ENCODE measurements around the gene CRABP2. TPM values are rescaled to one million over a fixed set of nuclear protein-coding genes. Genes with fewer than 3 reads are reported as not detected.

Gene CRABP2
- total RNA-seq, 1 donor from 2014 or later, result 606 TPM

- H3K9me3 Mint-ChIP-seq, result no peaks in the 10 kb centered on the region
- peak overlapping the region; percentile 92 for H3K27ac Mint-ChIP-seq (ENCODE audit: unreplicated experiment)
- peaks cover 3% of the 10 kb centered on the region for H3K36me3 Mint-ChIP-seq (ENCODE audit: low read depth)
- H3K4me1 Mint-ChIP-seq, result peaks cover 58% of the 10 kb centered on the region
- no peaks in the 10 kb centered on the region for H3K27me3 Mint-ChIP-seq (ENCODE audit: low read depth)
- DNase-seq (ENCODE audit: low read depth, low spot score), result peak; percentile 55
- TF ChIP-seq CTCF (conservative IDR thresholded peaks at IDR 0.05), result no peak
- H3K4me3 Mint-ChIP-seq, result peak overlapping the region; percentile 94
Measured at GRCh38 chr1:156750711-156751450, 45.5 kb upstream of the CRABP2 start.

DNA sequence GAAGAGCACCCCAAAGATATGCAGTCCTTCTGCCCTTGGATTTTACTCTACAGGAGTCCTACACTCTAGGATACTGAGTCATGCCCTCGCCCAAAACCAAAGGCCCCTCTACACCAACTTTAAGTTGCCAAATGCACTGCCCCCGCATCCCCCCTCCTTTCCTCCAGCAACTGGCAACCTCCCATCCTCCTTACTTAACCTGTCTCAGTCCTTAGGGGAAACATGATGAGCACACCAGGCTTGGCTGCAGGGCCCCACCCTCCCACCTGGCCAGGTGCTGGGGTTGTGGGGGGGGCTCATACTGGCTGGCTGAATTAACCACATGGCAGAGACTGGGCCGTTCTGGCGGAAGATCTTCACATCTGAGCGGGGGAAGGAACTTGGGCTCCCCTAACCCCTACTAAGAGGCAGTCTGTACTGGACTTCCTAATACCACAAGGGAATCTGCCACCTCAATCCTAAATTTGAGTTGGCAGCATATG lies 44.8 kb upstream of the CRABP2 start:
- Mint-ChIP-seq H3K27ac (ENCODE audit: unreplicated experiment) (peak overlapping the region; percentile 92), H3K9me3 (no peaks in the 10 kb centered on the region), H3K4me1 (peaks cover 64% of the 10 kb centered on the region), H3K27me3 (ENCODE audit: low read depth) (no peaks in the 10 kb centered on the region), H3K36me3 (ENCODE audit: low read depth) (peaks cover 8% of the 10 kb centered on the region), H3K4me3 (peak overlapping the region; percentile 94)
- TF ChIP-seq CTCF (conservative IDR thresholded peaks at IDR 0.05), result no peak
- DNase-seq (ENCODE audit: low read depth, low spot score), result no peak

DNA sequence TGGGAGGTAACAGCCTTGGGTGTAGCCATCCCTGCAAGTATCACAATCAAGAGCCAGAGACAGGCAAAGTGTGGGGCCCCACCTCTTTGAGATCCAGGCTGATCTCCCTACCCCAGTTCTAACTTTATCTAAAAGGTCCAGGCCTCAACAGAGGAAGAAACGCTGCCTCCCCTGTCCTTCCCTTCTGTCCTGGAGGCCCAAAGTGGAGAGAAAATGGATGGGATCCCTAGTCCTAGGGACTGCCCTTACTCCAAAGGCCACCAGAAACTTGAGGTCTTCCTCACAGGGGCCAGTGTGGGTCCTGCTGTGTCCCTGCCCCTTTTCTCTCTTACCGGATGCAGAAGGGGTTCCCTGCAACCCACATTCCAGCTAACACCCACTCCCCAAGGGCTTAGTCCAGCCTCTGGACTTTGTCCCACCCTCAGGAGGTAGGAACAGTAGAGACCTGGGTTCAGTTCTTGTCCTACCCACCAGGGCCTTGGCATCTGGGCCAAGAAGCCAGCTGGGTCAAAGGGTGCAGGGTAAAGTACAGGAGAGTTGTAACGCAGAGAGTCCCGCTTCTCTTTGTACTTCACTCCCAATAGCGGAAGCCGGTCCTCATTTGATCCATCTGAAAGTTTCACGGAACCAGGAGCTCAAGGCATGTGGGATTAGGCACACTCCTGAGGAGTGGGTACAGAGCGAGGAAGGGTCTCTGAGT lies 44.2 kb upstream of the CRABP2 start:
- Mint-ChIP-seq H3K9me3 (no peaks in the 10 kb centered on the region), H3K27ac (ENCODE audit: unreplicated experiment) (peak overlapping the region; percentile 62), H3K27me3 (ENCODE audit: low read depth) (no peaks in the 10 kb centered on the region), H3K4me1 (peaks cover 64% of the 10 kb centered on the region), H3K36me3 (ENCODE audit: low read depth) (peaks cover 8% of the 10 kb centered on the region), H3K4me3 (peak overlapping the region; percentile 94)
- no peak for DNase-seq (ENCODE audit: low read depth, low spot score)
- no peak for TF ChIP-seq CTCF (conservative IDR thresholded peaks at IDR 0.05)

DNA sequence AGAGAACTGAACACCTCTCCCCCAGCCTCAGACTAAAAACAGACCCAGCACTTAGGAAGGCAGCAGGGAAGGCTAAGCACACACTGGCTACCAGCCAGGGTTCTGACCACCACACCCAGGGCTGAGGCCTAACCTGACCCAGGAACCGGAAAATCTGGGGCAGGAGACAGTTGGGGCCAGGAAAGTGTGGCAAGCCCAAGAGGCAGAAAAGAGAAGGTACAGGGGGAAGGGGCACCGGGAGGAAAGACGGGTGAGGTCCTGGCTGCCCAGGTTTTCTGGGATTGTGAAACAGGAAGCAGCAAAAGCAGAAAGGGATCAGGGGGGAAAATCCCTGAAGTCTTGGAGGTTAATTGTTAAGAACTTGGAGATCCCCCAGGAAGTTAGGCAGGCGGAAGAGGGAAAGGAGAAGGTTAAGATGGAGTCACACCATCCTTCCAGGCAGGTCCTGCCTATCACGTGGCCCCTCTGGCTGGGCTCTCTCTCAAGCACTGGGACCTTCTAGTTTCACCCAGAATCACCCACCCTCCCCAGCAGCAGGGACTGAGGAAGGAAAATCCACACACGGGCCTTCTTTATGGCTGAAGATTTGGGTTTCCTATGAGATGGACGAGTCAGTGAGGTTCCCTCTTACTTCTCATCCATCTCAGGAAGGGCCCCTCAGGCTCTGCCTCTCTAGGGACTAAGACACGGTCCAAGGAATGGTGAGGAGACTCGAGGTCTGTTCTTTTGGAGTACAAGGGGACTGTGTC lies 43.5 kb upstream of the CRABP2 start:
- H3K27ac Mint-ChIP-seq (ENCODE audit: unreplicated experiment), result peak overlapping the region; percentile 97
- H3K4me1 Mint-ChIP-seq, result peaks cover 64% of the 10 kb centered on the region
- no peaks in the 10 kb centered on the region for H3K27me3 Mint-ChIP-seq (ENCODE audit: low read depth)
- DNase-seq (ENCODE audit: low read depth, low spot score), result no peak
- peak overlapping the region; percentile 94 for H3K4me3 Mint-ChIP-seq
- H3K36me3 Mint-ChIP-seq (ENCODE audit: low read depth), result peaks cover 8% of the 10 kb centered on the region
- H3K9me3 Mint-ChIP-seq, result no peaks in the 10 kb centered on the region
- TF ChIP-seq CTCF (conservative IDR thresholded peaks at IDR 0.05), result no peak
